Thymus (tissue), 11 donors: Measurements from ENCODE around the gene PSRC1. TPM values are rescaled to one million over a fixed set of nuclear protein-coding genes. Genes with fewer than 3 reads are reported as not detected.

Source experiments
- DNase-seq, 9 donors: peaks; one replicate each; pipeline ENCODE4 v3.0.0-alpha.2; 2013; ENCODE audit warnings: low spot score in 9 of 9, low read depth in 6 of 9, missing footprints in 1 of 9
- H3K27ac ChIP-seq, 2 donors: one replicate each; pipeline ENCODE4 v1.5.1; 2013; ENCODE audit warnings: control low read depth in 1 of 2, low read depth in 1 of 2, low read length in 1 of 2, mild to moderate bottlenecking in 1 of 2, moderate library complexity in 1 of 2
- H3K27me3 ChIP-seq, 2 donors: one replicate each; pipeline ENCODE4 v1.5.1; 2013; ENCODE audit warnings: low read length in 1 of 2; ENCODE audit not compliant: control insufficient read depth in 2 of 2, insufficient read depth in 1 of 2
- H3K36me3 ChIP-seq, 2 donors: one replicate each; pipeline ENCODE4 v1.5.1; 2013; ENCODE audit warnings: low read length in 1 of 2, mild to moderate bottlenecking in 1 of 2, moderate library complexity in 1 of 2; ENCODE audit not compliant: control insufficient read depth in 2 of 2, insufficient read depth in 2 of 2
- H3K4me1 ChIP-seq, 2 donors: one replicate each; pipeline ENCODE4 v1.5.1; 2013; ENCODE audit warnings: low read length in 2 of 2; ENCODE audit not compliant: control insufficient read depth in 2 of 2, insufficient read depth in 2 of 2
- H3K4me3 ChIP-seq, 2 donors: one replicate each; pipeline ENCODE4 v1.5.1; 2013; ENCODE audit warnings: low read length in 2 of 2, control low read depth in 1 of 2, mild to moderate bottlenecking in 1 of 2
- H3K9me3 ChIP-seq, 2 donors: one replicate each; pipeline ENCODE4 v1.5.1; 2013; ENCODE audit warnings: low read length in 1 of 2, mild to moderate bottlenecking in 1 of 2; ENCODE audit not compliant: control insufficient read depth in 2 of 2, insufficient read depth in 1 of 2
- WGBS: extraction: QIAGEN DNeasy Blood & Tissue Kit; methylation state at CpG from one replicate; pipeline ENCODE4 v1.1.7; 2013; 5-methylcytosine and 5-hydroxymethylcytosine counted together
- polyA plus RNA-seq: library from polyadenylated mRNA; stranded (reverse); fragments of 200-250 nt; gene quantifications from one replicate; pipeline ENCODE4 v1.2.3, GENCODE V29; 2013
- total RNA-seq: library from RNA; stranded (reverse); fragments of 120-200 nt; gene quantifications from one replicate; pipeline ENCODE4 v1.2.4, GENCODE V29; 2013
- donor health status: healthy.

PSRC1 gene
- total and polyA plus RNA-seq, 2 donors: 5.8 to 16.6 TPM

DNA sequence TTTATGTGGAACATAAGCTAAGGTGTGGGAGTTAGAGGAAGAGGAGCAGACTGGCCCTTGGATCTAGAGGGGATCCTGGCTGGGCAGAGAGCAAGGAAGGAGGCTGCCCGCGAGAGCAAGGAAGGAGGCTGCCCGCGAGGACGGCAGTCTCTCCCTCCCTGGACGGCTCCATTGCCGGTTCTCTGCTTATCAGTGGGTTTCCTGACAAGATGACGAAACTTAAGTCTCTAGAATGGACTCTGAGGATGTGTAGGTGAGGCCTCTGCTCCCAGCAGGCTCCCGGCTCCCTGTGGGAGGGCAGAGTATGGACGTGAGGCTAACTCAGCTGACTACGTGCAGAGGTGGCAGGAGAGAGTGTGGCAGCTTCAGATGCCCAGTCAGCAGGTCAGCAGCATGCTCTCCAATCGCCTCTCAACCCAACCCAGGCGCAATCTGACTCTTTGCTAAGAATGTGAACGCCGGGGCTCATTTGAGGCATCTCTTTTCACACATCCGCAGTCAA lies 17.8 kb upstream of the PSRC1 start:
- Histone ChIP-seq H3K9me3 (no peaks in the 10 kb centered on the region), H3K27me3 (peaks cover 0 to 10% of the 10 kb centered on the region in 2 donors), H3K36me3 (no peaks in the 10 kb centered on the region), H3K4me3 (no peak overlapping the region), H3K4me1 (no peaks in the 10 kb centered on the region), H3K27ac (no peak overlapping the region)
- WGBS: 81% methylated on average over 16 of the region's 16 CpGs
- no peak for DNase-seq

GRCh38 chr1:109299558-109300343 lies 16.8 kb upstream of the PSRC1 start:
- no peaks in the 10 kb centered on the region for H3K9me3 ChIP-seq
- no peaks in the 10 kb centered on the region for H3K4me1 ChIP-seq
- WGBS: 96% methylated on average over 20 of the region's 20 CpGs
- no peak for DNase-seq
- H3K36me3 ChIP-seq: no peaks in the 10 kb centered on the region
- H3K27me3 ChIP-seq: peaks cover 0 to 14% of the 10 kb centered on the region in 2 donors
- H3K4me3 ChIP-seq: no peak overlapping the region
- H3K27ac ChIP-seq: no peak overlapping the region

GRCh38 chr1:109298666-109299557 lies 16.0 kb upstream of the PSRC1 start:
- Histone ChIP-seq H3K27ac (no peak overlapping the region), H3K36me3 (no peaks in the 10 kb centered on the region), H3K4me1 (no peaks in the 10 kb centered on the region), H3K9me3 (no peaks in the 10 kb centered on the region), H3K4me3 (no peak overlapping the region), H3K27me3 (peaks cover 0 to 14% of the 10 kb centered on the region in 2 donors)
- 89% methylated on average over 11 of the region's 11 CpGs for WGBS
- DNase-seq: no peak

DNA sequence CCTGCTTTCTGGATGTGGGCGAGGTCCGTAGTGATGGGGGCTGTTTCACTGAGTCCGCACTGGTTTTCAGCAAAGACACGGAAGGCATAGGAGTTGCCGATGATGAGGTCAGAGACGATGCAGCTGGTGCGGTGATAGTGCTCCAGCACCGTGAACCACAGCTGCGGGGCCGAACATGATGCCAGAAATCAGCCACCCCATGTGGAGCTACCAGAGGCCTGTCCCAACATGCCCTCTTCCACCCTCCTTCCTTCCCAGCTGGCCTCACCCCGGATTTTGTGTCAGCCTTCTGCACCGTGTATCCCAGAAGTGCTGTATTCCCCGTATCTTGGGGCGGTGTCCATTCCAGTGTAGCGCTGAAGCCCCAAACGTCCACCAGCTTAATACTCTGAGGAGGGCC lies 13.8 kb upstream of the PSRC1 start:
- peaks cover 0 to 14% of the 10 kb centered on the region in 2 donors for H3K27me3 ChIP-seq
- DNase-seq: no peak
- H3K36me3 ChIP-seq: no peaks in the 10 kb centered on the region
- H3K4me1 ChIP-seq: no peaks in the 10 kb centered on the region
- H3K9me3 ChIP-seq: no peaks in the 10 kb centered on the region
- H3K27ac ChIP-seq: no peak overlapping the region
- H3K4me3 ChIP-seq: no peak overlapping the region
- 94% methylated on average over 16 of the region's 16 CpGs for WGBS

GRCh38 chr1:109295712-109296415 lies 12.9 kb upstream of the PSRC1 start:
- H3K4me1 ChIP-seq: no peaks in the 10 kb centered on the region
- no peak for DNase-seq
- no peaks in the 10 kb centered on the region for H3K36me3 ChIP-seq
- no peak overlapping the region for H3K4me3 ChIP-seq
- H3K27me3 ChIP-seq: peaks cover 0 to 14% of the 10 kb centered on the region in 2 donors
- no peak overlapping the region for H3K27ac ChIP-seq
- WGBS: 90% methylated on average over 12 of the region's 12 CpGs
- H3K9me3 ChIP-seq: no peaks in the 10 kb centered on the region

- no peak overlapping the region for H3K27ac ChIP-seq
- peaks cover 0 to 5% of the 10 kb centered on the region in 2 donors for H3K27me3 ChIP-seq
- no peak for DNase-seq
- H3K4me1 ChIP-seq: no peaks in the 10 kb centered on the region
- WGBS: 37% methylated on average over 4 of the region's 4 CpGs
- no peaks in the 10 kb centered on the region for H3K36me3 ChIP-seq
- H3K4me3 ChIP-seq: no peak overlapping the region
- H3K9me3 ChIP-seq: no peaks in the 10 kb centered on the region
Measured at GRCh38 chr1:109294481-109294880, 11.5 kb upstream of the PSRC1 start.

DNA sequence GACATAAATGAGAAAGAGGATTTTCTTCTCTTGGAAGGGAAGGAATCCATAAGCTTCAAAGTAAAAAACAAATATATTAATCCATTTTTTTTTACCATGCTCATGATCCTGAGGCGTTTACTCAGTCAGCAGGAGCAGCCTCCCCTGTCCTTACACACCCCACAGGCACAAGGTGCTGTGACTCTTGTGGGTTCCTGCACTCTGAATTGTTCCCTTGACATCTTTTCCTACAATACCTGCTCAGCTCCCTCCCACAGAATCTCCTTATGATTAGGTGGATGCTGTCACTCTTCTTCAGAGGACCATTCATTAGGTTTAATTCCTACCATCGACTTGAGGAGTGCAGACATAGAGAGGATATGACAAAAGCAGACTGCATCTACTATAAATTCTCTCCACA lies 10.1 kb upstream of the PSRC1 start:
- peaks cover 0 to 5% of the 10 kb centered on the region in 2 donors for H3K27me3 ChIP-seq
- H3K9me3 ChIP-seq: no peaks in the 10 kb centered on the region
- no peak for DNase-seq
- WGBS: 89% methylated on average over 2 of the region's 2 CpGs
- no peak overlapping the region for H3K27ac ChIP-seq
- no peak overlapping the region for H3K4me3 ChIP-seq
- H3K4me1 ChIP-seq: no peaks in the 10 kb centered on the region
- no peaks in the 10 kb centered on the region for H3K36me3 ChIP-seq

DNA sequence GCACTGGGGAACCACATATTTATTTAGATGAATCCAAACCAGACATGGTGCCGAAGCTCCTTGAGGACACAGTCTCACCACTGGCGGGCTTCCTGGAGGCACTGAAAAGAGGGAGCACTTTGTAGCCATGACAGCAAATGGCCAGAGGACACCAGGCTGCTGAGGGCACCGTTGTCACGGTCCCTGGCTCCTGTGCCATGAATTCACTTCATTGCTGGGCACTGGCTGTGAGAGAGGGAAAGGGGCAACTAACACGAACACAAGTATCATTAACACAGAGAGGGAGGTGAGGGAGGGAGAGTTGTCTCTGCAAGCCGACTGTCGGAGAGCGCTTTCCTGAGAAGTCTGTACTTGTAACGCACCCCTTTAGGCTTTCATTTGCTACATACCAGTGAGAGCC lies 9.4 kb upstream of the PSRC1 start:
- Histone ChIP-seq H3K27ac (no peak overlapping the region), H3K9me3 (no peaks in the 10 kb centered on the region), H3K36me3 (no peaks in the 10 kb centered on the region), H3K4me3 (no peak overlapping the region), H3K4me1 (no peaks in the 10 kb centered on the region), H3K27me3 (peaks cover 0 to 5% of the 10 kb centered on the region in 2 donors)
- WGBS: 92% methylated on average over 9 of the region's 9 CpGs
- DNase-seq: no peak
